Measurements from ENCODE around the gene LSM12. TPM values are rescaled to one million over a fixed set of nuclear protein-coding genes. Genes with fewer than 3 reads are reported as not detected.

The LSM12 gene
- total and polyA plus RNA-seq, 2 donors (not counting 3 experiments of a cell fraction or from before 2014, with no cell fraction given) = 36.5 to 68.9 TPM

DNA sequence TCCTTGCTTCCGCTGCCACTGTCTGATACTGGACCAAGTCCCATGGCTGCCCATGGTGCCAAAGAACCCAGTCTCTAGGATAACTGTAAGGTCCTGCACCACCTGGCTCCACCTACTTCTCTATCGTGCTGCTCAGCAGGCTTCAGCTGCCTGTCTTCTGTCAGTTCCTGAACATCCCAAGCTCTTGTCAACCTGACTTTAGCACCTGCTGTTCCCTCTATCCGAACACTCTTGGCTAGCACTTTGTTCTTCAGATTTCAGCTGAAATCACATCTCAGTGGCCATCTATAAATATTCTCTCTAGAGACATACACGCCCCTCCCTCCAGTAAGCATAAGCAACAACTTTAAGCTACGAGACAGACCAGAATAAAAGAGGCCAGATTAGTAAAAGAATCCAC is 36.7 kb downstream of the LSM12 start:
- H3K27ac ChIP-seq (ENCODE audit: insufficient read depth, low read depth, low read length) = no peak overlapping the region
- no peak overlapping the region for H3K4me3 ChIP-seq (replicated peaks in 1 of 3; ENCODE audit: insufficient read depth in 1 of 3, low read depth in 1 of 3, low read length in 3 of 3)
- H3K79me2 ChIP-seq (ENCODE audit: control insufficient read depth, insufficient read depth, low read length) = no peaks in the 10 kb centered on the region
- no peaks in the 10 kb centered on the region for H3K9me1 ChIP-seq (replicated peaks; ENCODE audit: control insufficient read depth, extremely low read depth, insufficient read depth, low read length)
- H3K27me3 ChIP-seq (ENCODE audit: control insufficient read depth in 2 of 2, insufficient read depth in 2 of 2, low read length in 2 of 2) = no peaks in the 10 kb centered on the region
- DNase-seq (ENCODE audit: low read depth, low spot score) (no peak), FAIRE-seq (no peak)
- TF ChIP-seq POLR2AphosphoS5 (IDR thresholded peaks at IDR 0.05; ENCODE audit: insufficient read depth, low read depth, low read length) (no peak), MYC (IDR thresholded peaks at IDR 0.05; ENCODE audit: low read depth, low read length) (no peak), JUN (IDR thresholded peaks at IDR 0.05; ENCODE audit: borderline replicate concordance, insufficient read depth, insufficient read length, low read depth) (no peak), EZH2 (IDR thresholded peaks at IDR 0.05; ENCODE audit: borderline replicate concordance, low read depth, low read length, severe bottlenecking) (no peak), POLR2A (IDR thresholded peaks at IDR 0.05; ENCODE audit: low read depth, low read length) (no peak), FOS (IDR thresholded peaks at IDR 0.05; ENCODE audit: borderline replicate concordance, insufficient read depth, low read length) (no peak)
- TF ChIP-seq, protein P1, sequence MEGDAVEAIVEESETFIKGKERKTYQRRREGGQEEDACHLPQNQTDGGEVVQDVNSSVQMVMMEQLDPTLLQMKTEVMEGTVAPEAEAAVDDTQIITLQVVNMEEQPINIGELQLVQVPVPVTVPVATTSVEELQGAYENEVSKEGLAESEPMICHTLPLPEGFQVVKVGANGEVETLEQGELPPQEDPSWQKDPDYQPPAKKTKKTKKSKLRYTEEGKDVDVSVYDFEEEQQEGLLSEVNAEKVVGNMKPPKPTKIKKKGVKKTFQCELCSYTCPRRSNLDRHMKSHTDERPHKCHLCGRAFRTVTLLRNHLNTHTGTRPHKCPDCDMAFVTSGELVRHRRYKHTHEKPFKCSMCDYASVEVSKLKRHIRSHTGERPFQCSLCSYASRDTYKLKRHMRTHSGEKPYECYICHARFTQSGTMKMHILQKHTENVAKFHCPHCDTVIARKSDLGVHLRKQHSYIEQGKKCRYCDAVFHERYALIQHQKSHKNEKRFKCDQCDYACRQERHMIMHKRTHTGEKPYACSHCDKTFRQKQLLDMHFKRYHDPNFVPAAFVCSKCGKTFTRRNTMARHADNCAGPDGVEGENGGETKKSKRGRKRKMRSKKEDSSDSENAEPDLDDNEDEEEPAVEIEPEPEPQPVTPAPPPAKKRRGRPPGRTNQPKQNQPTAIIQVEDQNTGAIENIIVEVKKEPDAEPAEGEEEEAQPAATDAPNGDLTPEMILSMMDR (IDR thresholded peaks at IDR 0.05; ENCODE audit: extremely low read depth in 1 of 2, insufficient read depth in 1 of 2, low read depth in 1 of 2, low read length in 2 of 2) = no peak
- H3K9ac ChIP-seq (replicated peaks; ENCODE audit: extremely low read depth, insufficient read depth, low read length) = no peak overlapping the region
- BruUV-seq (replicated peaks) = no TSS peak
- CTCF ChIA-PET = interaction anchor here (1.0 to 7.6 kb wide), 3 partner anchors 13 to 86 kb away, joined by 3 to 38 read pairs (median 6); no protein-coding TSS in a partner anchor
- H4K20me1 ChIP-seq (replicated peaks; ENCODE audit: control insufficient read depth, extremely low read depth, insufficient read depth, low read length) = no peaks in the 10 kb centered on the region
- intact Hi-C loops (cut with micrococcal nuclease) = no loop called here
- POLR2A ChIA-PET = no interaction called here
- no peaks in the 10 kb centered on the region for H3K9me3 ChIP-seq (replicated peaks; ENCODE audit: control insufficient read depth, insufficient read depth, low read length)
- H3K4me2 ChIP-seq (ENCODE audit: insufficient read depth, low read length) = no peak overlapping the region
- H3K36me3 ChIP-seq (ENCODE audit: control insufficient read depth in 2 of 2, extremely low read depth in 1 of 2, insufficient read depth in 2 of 2, low read length in 2 of 2) = peaks cover 7 to 13% of the 10 kb centered on the region in 2 experiments
- dilution Hi-C loops (cut with MboI; ENCODE audit: extremely low pct_ligation_motif_present, low sequenced_read_pairs) = no loop called here
- no peak overlapping the region for H2AFZ ChIP-seq (ENCODE audit: low read depth, low read length)
- peaks cover 9% of the 10 kb centered on the region for H3K4me1 ChIP-seq (ENCODE audit: control insufficient read depth, extremely low read depth, insufficient read depth, low read length)
